ENCODE measurements around the gene MYBL2.

Gene MYBL2

GRCh38 chr20:43731469-43731868, 64.6 kb downstream of the MYBL2 start:
- TF ChIP-seq, protein P1, sequence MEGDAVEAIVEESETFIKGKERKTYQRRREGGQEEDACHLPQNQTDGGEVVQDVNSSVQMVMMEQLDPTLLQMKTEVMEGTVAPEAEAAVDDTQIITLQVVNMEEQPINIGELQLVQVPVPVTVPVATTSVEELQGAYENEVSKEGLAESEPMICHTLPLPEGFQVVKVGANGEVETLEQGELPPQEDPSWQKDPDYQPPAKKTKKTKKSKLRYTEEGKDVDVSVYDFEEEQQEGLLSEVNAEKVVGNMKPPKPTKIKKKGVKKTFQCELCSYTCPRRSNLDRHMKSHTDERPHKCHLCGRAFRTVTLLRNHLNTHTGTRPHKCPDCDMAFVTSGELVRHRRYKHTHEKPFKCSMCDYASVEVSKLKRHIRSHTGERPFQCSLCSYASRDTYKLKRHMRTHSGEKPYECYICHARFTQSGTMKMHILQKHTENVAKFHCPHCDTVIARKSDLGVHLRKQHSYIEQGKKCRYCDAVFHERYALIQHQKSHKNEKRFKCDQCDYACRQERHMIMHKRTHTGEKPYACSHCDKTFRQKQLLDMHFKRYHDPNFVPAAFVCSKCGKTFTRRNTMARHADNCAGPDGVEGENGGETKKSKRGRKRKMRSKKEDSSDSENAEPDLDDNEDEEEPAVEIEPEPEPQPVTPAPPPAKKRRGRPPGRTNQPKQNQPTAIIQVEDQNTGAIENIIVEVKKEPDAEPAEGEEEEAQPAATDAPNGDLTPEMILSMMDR (conservative IDR thresholded peaks at IDR 0.05) = no peak
- no peak for TF ChIP-seq ZFX (IDR thresholded peaks at IDR 0.05)

GRCh38 chr20:43731927-43732326, 65.0 kb downstream of the MYBL2 start:
- no peak overlapping the region for H3K27ac ChIP-seq
- TF ChIP-seq, protein P1 (conservative IDR thresholded peaks at IDR 0.05) = no peak
- no peak for TF ChIP-seq ZFX (IDR thresholded peaks at IDR 0.05)

More at GRCh38 chr20:43731469-43731868, 64.6 kb downstream of the MYBL2 start:
- no peak overlapping the region for H3K27ac ChIP-seq

- TF ChIP-seq, protein P1 (conservative IDR thresholded peaks at IDR 0.05) = no peak
- no peak for TF ChIP-seq ZFX (IDR thresholded peaks at IDR 0.05)
- H3K27ac ChIP-seq = no peak overlapping the region
Observed at GRCh38 chr20:43736588-43737158, 69.8 kb downstream of the MYBL2 start.

GRCh38 chr20:43737925-43738324, 71.0 kb downstream of the MYBL2 start:
- no peak overlapping the region for H3K27ac ChIP-seq
- TF ChIP-seq, protein P1 (conservative IDR thresholded peaks at IDR 0.05) = no peak
- no peak for TF ChIP-seq ZFX (IDR thresholded peaks at IDR 0.05)

DNA sequence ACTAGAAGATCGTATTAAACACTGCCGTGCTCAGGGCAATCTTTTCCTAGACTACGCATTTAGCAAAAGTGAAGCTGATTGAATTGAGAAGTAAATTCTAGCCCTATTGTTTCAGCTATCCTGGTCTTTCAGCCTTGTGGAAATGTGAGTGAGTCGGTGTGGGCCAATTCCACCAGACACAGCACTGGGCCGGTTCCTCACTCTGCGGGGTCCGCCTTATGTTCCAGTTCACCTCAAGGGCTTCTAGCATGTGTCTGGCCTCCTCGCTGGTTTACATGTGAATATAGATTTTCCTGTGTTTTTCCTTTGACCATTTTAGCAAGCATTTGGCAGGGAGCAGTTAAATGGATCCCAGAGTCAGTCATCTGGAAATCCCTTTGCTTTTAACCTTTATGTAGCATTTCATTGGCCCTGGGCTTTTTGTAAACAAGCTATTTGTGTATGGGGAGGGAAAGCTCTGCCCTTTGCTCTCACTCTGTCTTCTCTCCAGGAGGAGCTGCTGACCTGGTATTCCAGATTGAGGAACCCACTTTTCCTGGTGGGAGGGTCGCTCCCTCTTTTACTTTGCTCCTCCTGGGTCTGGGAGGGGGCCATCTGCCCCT, 72.3 kb downstream of the MYBL2 start:
- no peak overlapping the region for H3K27ac ChIP-seq
- no peak for TF ChIP-seq ZFX (IDR thresholded peaks at IDR 0.05)
- TF ChIP-seq, protein P1 (conservative IDR thresholded peaks at IDR 0.05) = no peak

- TF ChIP-seq, protein P1 (conservative IDR thresholded peaks at IDR 0.05) = no peak
- no peak for TF ChIP-seq ZFX (IDR thresholded peaks at IDR 0.05)
- H3K27ac ChIP-seq = no peak overlapping the region
Observed at GRCh38 chr20:43740642-43741041, 73.7 kb downstream of the MYBL2 start.

- TF ChIP-seq, protein P1 (conservative IDR thresholded peaks at IDR 0.05) = no peak
- TF ChIP-seq ZFX (IDR thresholded peaks at IDR 0.05) = no peak
- no peak overlapping the region for H3K27ac ChIP-seq
Observed at GRCh38 chr20:43744151-43744611, 77.3 kb downstream of the MYBL2 start.

Data from C4-2B (cell line).